OCI-LY7 (cell line): ENCODE results near the gene RNF157. TPM values are rescaled to one million over a fixed set of nuclear protein-coding genes. Genes with fewer than 3 reads are reported as not detected.
"Not testable (repeated sequence)": the region's sequence is repeated elsewhere in the genome, so short reads cannot be mapped to it uniquely, and the experiment has no call there.

ENCODE experiments used
- BruUV-seq: library from RNA; stranded (reverse); fragments of 400-500 nt; replicated peaks from 2 replicates; lab custom pipeline; 2021; lab: Mats Ljungman, UMichigan
- CTCF ChIA-PET: fragments of 300-600 bp; sonication (Branson Sonifier 250); formaldehyde crosslinking; loops from one replicate; lab custom pipeline; 2022; ENCODE audit warnings: antibody characterized with exemption; ENCODE audit not compliant: unreplicated experiment; lab: Charles Lee
- POLR2A ChIA-PET: fragments of 300-600 bp; sonication (Branson Sonifier 250); formaldehyde crosslinking; loops from one replicate; lab custom pipeline; 2022; ENCODE audit warnings: antibody characterized with exemption; lab: Charles Lee
- DNase-seq: peaks from one replicate; pipeline ENCODE4 v3.0.0-alpha.2; 2015; ENCODE audit warnings: low spot score
- H2AFZ ChIP-seq: fragments of 200-600 bp; sonication (generic), shearing (Covaris generic); 2 replicates; pipeline ENCODE4 v1.6.1; 2014; ENCODE audit warnings: mild to moderate bottlenecking, antibody characterized with exemption, low read length, moderate library complexity
- H3K27ac ChIP-seq: fragments of 200-600 bp; sonication (generic); 2 replicates; pipeline ENCODE4 v1.5.1; 2014; ENCODE audit warnings: mixed run types, low read depth, mild to moderate bottlenecking, moderate library complexity, low read length, inconsistent platforms; ENCODE audit not compliant: poor library complexity, severe bottlenecking
- H3K36me3 ChIP-seq: fragments of 200-600 bp; sonication (generic); 2 replicates; pipeline ENCODE4 v1.6.1; 2014; ENCODE audit warnings: mild to moderate bottlenecking, antibody characterized with exemption, low read length, moderate library complexity, mixed read lengths; ENCODE audit not compliant: insufficient read depth
- H3K4me1 ChIP-seq: fragments of 200-600 bp; sonication (generic); 2 replicates; pipeline ENCODE4 v1.5.1; 2014; ENCODE audit warnings: mild to moderate bottlenecking, low read length; ENCODE audit not compliant: insufficient read depth, poor library complexity, severe bottlenecking
- H3K4me2 ChIP-seq: fragments of 200-600 bp; sonication (generic); 2 replicates; pipeline ENCODE4 v1.6.1; 2014; ENCODE audit warnings: mild to moderate bottlenecking, low read length
- H3K4me3 ChIP-seq: fragments of 200-600 bp; sonication (generic); 2 replicates; pipeline ENCODE4 v1.5.1; 2014; ENCODE audit warnings: mild to moderate bottlenecking, low read depth, low read length; ENCODE audit not compliant: poor library complexity, severe bottlenecking
- H3K79me2 ChIP-seq: fragments of 200-600 bp; sonication (generic); 2 replicates; pipeline ENCODE4 v1.6.1; 2016; ENCODE audit warnings: low read depth, mild to moderate bottlenecking, low read length, moderate library complexity, mixed read lengths; ENCODE audit not compliant: insufficient read depth
- H3K9me2 ChIP-seq: fragments of 200-600 bp; sonication (generic); 2 replicates; pipeline ENCODE4 v1.6.1; 2016; ENCODE audit warnings: mild to moderate bottlenecking, low read length, mixed read lengths; ENCODE audit not compliant: insufficient read depth
- H3K9me3 ChIP-seq: fragments of 200-600 bp; sonication (generic); 2 replicates; pipeline ENCODE4 v1.6.1; 2014; ENCODE audit warnings: mild to moderate bottlenecking, mixed run types, low read length, mixed read lengths
- H4K20me1 ChIP-seq: fragments of 200-600 bp; sonication (generic); 2 replicates; pipeline ENCODE4 v1.6.1; 2014; ENCODE audit warnings: mild to moderate bottlenecking, antibody characterized with exemption, low read length, moderate library complexity, mixed read lengths; ENCODE audit not compliant: insufficient read depth
- CTCF ChIP-seq: fragments of 200-600 bp; sonication (generic); conservative IDR thresholded peaks from 2 replicates; pipeline ENCODE4 v1.5.1; 2014; ENCODE audit warnings: mild to moderate bottlenecking, antibody characterized with exemption, low read length, moderate library complexity, mixed read lengths
- EZH2phosphoT487 ChIP-seq: fragments of 200-600 bp; sonication (generic); IDR thresholded peaks from 2 replicates; pipeline ENCODE4 v1.6.1; 2018; ENCODE audit warnings: low read depth, borderline replicate concordance, mild to moderate bottlenecking, mixed run types, antibody characterized with exemption, low read length, moderate library complexity, mixed read lengths
- intact Hi-C: fragments of 100-400 bp; cut with micrococcal nuclease; formaldehyde crosslinking; loops from one replicate; pipeline ENCODE4 v1.10.0; 2022; ENCODE audit not compliant: unreplicated experiment
- total RNA-seq, 2 experiments: library from RNA; depleted of rRNA in 1 of 2; stranded (reverse); fragments of >200 nt in 1 of 2; shearing (Covaris generic) in 1 of 2; gene quantifications; 2 replicates each; pipeline ENCODE4 v1.2.3, GENCODE V29; 2014 to 2022

The RNF157 gene
- total RNA-seq, 2 experiments from 2014 or later, result 0.28 to 1.3 TPM

GRCh38 chr17:76260669-76261068 lies 20.4 kb upstream of the RNF157 start:
- ChIA-PET CTCF (interaction anchor here (1.2 kb wide), 1 partner anchor 19 kb away, joined by 5 read pairs; no protein-coding TSS in a partner anchor), POLR2A (interaction anchor here (0.7 to 6.3 kb wide), 8 partner anchors 11 to 363 kb away, joined by 3 to 72 read pairs (median 5); partner anchors contain the start of gene SRP68)
- Histone ChIP-seq H3K4me2 (peak overlapping the region; percentile 48), H3K27ac (peak overlapping the region; percentile 42), H3K36me3 (no peaks in the 10 kb centered on the region), H3K4me1 (peaks cover 56% of the 10 kb centered on the region), H3K79me2 (peaks cover 2% of the 10 kb centered on the region; the same call in 1 of the 2 replicates), H3K4me3 (peak overlapping the region; percentile 5), H2AFZ (peak overlapping the region; percentile 35; the same call in 1 of the 2 replicates), H3K9me2 (no peaks in the 10 kb centered on the region), H4K20me1 (no peaks in the 10 kb centered on the region), H3K9me3 (no peaks in the 10 kb centered on the region)
- no TSS peak for BruUV-seq
- TF ChIP-seq CTCF, result no peak
- TF ChIP-seq EZH2phosphoT487, result no peak
- intact Hi-C loops, result loop anchor here (10.0 kb wide), 4 partner anchors 234 to 1204 kb away; partner anchors contain the start of genes MRPL38, RECQL5 and SAP30BP
- no peak for DNase-seq

- peak overlapping the region; percentile 42 for H3K27ac ChIP-seq
- ChIA-PET POLR2A (interaction anchor here (0.9 to 6.3 kb wide), 7 partner anchors 11 to 188 kb away, joined by 3 to 72 read pairs (median 5); partner anchors contain the start of gene SRP68), CTCF (interaction anchor here (1.2 kb wide), 1 partner anchor 19 kb away, joined by 5 read pairs; no protein-coding TSS in a partner anchor)
- H3K79me2 ChIP-seq, result no peaks in the 10 kb centered on the region
- H3K4me2 ChIP-seq, result peak overlapping the region; percentile 48
- peak; percentile 69 for DNase-seq
- H4K20me1 ChIP-seq, result no peaks in the 10 kb centered on the region
- H3K9me2 ChIP-seq, result no peaks in the 10 kb centered on the region
- intact Hi-C loops, result loop anchor here (10.0 kb wide), 4 partner anchors 235 to 1205 kb away; partner anchors contain the start of genes MRPL38, RECQL5 and SAP30BP
- peaks cover 56% of the 10 kb centered on the region for H3K4me1 ChIP-seq
- no peaks in the 10 kb centered on the region for H3K36me3 ChIP-seq
- no peaks in the 10 kb centered on the region for H3K9me3 ChIP-seq
- no peak for TF ChIP-seq CTCF
- TF ChIP-seq EZH2phosphoT487, result no peak
- peak overlapping the region; percentile 35; the same call in 1 of the 2 replicates for H2AFZ ChIP-seq
- no TSS peak for BruUV-seq
- H3K4me3 ChIP-seq, result peak overlapping the region; percentile 5
These were observed 19.9 kb upstream of the RNF157 start for GRCh38 chr17:76260220-76260619.

GRCh38 chr17:76256430-76257050 lies 16.2 kb upstream of the RNF157 start:
- POLR2A ChIA-PET, result interaction anchor here (0.7 to 0.8 kb wide), 2 partner anchors 9 to 14 kb away, joined by 3 to 7 read pairs; no protein-coding TSS in a partner anchor
- DNase-seq, H3K4me2 ChIP-seq, H4K20me1 ChIP-seq, H2AFZ ChIP-seq, H3K9me2 ChIP-seq, H3K27ac ChIP-seq, H3K79me2 ChIP-seq, H3K36me3 ChIP-seq, H3K9me3 ChIP-seq, intact Hi-C loops, BruUV-seq, H3K4me3 ChIP-seq: not testable (repeated sequence)
- CTCF ChIA-PET, result interaction anchor here (0.7 kb wide), 1 partner anchor 8 kb away, joined by 5 read pairs; no protein-coding TSS in a partner anchor
- H3K4me1 ChIP-seq, result peaks cover 36% of the 10 kb centered on the region
